NCI-H2029 (cell line): ENCODE data around the gene NUBP1.

Experiments
- DNase-seq: peaks from one replicate; lab custom pipeline; 2025; lab: John Stamatoyannopoulos, UW

Gene NUBP1

DNA sequence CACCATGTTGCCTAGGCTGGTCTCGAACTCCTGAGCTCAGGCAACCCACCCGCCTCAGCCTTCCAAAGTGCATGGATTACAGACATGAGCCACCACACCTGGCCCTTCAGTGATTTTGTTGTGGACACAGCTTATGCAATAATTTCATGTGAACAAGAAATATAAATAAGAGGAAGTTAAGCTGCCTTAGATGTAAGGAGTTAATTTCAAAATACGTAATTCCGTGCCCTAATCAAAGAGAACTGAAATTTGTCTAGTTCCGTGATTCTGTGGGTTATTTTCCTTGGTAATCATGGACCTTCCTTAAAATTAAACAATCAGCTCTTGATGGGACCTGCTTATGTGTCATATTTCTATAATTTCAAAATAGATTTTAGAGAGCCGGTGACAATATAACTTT, 63.1 kb downstream of the NUBP1 start:
- DNase-seq: no peak

GRCh38 chr16:10808218-10808617, 64.6 kb downstream of the NUBP1 start:
- no peak for DNase-seq

- no peak for DNase-seq
Measured at GRCh38 chr16:10808850-10809249, 65.2 kb downstream of the NUBP1 start.

- DNase-seq: no peak
Measured at GRCh38 chr16:10809706-10810105, 66.1 kb downstream of the NUBP1 start.

DNA sequence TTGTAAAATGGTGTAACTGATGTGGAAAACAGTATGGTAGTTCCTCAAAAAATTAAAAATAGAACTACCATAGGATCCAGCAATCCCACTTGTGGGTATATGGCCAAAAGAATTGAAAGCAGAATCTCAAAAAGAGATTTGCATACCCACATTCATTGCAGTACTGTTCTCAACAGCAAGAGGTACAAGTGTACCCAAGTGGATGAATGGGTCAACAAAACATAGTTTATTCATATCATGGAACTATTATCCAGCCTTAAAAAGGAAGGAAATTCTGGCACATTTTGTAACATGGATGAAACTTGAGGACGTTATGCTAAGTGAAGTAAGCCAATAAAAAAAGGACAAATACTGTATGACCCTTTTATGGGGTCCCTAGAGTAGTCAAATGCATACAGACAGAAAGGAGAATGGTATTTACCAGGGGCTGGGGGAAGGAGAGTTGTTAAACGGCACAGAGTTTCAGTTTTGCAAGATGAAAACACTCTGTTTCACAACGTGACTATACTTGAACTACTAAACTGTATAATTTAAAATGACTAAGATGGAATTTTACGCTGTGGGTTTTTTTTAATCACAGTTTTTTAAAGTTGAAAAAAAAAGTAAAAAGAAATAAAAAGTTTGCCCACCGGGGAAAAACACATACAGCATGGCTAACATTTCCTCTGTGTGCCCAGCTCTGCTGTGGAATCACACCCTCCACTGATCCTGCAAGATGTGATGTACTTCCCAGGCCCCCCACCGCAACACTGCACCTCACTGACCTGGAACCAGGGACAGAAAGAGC, 68.9 kb downstream of the NUBP1 start:
- DNase-seq: no peak

DNA sequence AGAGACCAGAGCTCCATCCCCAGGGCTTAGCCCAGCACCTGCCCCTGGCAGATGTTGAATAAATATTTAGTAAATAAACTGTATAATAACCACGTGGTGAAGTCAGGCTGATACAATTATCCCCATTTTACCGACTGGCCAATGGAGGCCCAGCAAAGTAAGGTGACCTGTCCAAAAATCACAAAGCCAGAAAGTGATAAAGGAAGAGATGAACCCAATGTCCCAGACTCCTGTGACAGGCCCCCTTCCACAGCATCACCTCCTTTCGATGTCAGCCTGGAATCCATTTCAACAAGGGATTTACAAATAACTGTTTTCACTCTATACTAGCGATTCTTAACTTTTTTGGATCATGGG, 69.4 kb downstream of the NUBP1 start:
- no peak for DNase-seq

DNA sequence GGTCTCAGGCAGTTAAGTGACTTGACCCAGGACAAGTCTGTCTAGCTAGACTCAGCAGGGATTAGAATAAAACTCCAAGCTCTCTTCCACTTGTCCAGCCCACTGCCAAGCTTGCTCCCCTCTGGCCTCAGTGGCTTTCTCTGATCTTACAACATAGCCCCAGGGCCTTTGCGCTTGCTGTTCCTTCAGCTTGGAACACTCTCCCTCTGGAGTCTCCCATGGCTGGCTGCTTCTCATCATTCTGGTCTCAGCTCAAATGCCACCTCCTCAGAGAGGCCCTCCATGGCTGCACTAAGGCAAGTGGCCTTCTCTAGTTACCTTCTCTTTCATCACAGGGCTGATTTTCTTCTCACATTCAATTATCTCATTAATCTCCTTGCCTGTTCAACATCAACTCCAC, 73.9 kb downstream of the NUBP1 start:
- no peak for DNase-seq

DNA sequence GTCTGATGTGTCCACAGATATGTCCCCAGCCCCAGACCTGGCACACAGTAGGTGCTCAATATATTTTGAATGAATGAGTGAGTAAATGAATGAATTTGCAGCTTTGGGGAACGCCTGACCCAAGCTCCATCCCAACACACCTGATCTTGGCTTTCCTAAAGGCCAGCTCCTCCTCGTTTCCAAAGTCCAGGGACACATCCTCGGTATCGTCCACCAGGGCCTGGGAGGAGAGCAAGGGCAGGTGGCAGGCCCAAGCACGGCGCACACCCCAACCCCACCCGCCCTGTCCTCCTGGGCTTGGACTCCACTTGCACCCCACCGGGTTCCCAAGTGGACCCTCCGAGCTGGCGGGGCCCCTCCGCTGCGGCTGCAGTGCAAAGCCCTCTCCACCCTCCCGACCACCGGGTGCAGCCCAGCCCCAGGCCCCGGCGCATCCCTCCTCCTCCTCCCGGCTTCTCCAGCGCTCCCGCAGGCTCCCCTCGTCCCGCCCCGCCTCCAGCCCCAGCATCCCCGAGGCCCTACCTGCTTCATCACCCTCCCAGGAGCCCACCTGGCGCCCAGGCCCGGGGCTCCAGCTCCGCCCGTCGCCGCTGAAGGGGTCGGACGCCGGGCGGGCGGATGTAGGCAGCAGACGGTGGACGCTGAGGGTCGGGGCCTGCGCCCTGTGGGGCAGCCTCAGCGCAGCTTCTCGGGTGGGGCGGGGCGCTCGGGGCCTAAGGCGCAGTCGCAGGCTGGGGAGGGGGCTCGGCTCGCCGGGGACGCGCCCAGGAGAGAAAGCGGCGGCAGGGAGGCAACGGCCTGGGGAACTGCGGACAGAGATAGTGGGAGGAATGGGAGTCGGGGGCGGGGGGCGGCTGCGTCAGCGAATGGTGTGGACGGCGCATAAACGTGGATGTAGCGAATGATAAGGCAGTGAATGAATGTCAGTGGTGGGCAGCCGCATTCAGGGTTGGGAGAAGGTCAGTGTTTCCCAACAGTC, 74.6 kb downstream of the NUBP1 start, which contains the start of gene TVP23A:
Gene TVP23A, minus strand, starts transcription at position 832 of the 979 bp plus-strand sequence. Its CDS starts 301 bp downstream, at position 531.
- DNase-seq: no peak
